ENCODE data around the gene GOLGA6L9. TPM values are rescaled to one million over a fixed set of nuclear protein-coding genes. Genes with fewer than 3 reads are reported as not detected.

The GOLGA6L9 gene
- total RNA-seq, 1 donor from 2014 or later: 0.99 TPM

Other genes starting within 250 kb of the GOLGA6L9 start
- gene EFL1, start 167.1 kb upstream of the GOLGA6L9 start, total RNA-seq: 12.9 TPM
- gene SAXO2, start 167.0 kb upstream of the GOLGA6L9 start, total RNA-seq: 2.6 TPM
- gene GOLGA6L10, start 80.3 kb upstream of the GOLGA6L9 start, total RNA-seq: 0.33 TPM
- 800 TPM for gene RPS17, start 110.6 kb downstream of the GOLGA6L9 start, total RNA-seq
- 1.6 TPM for gene CPEB1, start 217.5 kb downstream of the GOLGA6L9 start, total RNA-seq